Stimulated activated effector memory CD8-positive, alpha-beta T cell treated with anti-CD3 and anti-CD28 coated beads, Interleukin-12 subunit alpha, Interleukin-12 subunit beta, amount 100 ng/mL, for 72 hours (primary cell): Measurements from ENCODE around the gene FAM216A.
"Not testable (repeated sequence)": the region's sequence is repeated elsewhere in the genome, so short reads cannot be mapped to it uniquely, and the experiment has no call there.

Source experiments
- ATAC-seq: fragments of 150-1000 bp; cut with Tn5 transposase; 2 replicates; pipeline ENCODE4 v1.10.0; 2021
- DNase-seq, 2 donors: peaks; one replicate each; pipeline ENCODE4 v3.0.0; 2021 to 2022; ENCODE audit warnings: low spot score in 2 of 2
- H3K27ac Mint-ChIP-seq: one replicate; pipeline ENCODE4 v1.8.0; 2022; ENCODE audit warnings: mild to moderate bottlenecking, mixed read lengths
- H3K36me3 Mint-ChIP-seq: one replicate; pipeline ENCODE4 v1.8.0; 2022; ENCODE audit warnings: mild to moderate bottlenecking, mixed read lengths
- H3K4me1 Mint-ChIP-seq: one replicate; pipeline ENCODE4 v1.8.0; 2022; ENCODE audit warnings: mixed read lengths
- H3K4me3 Mint-ChIP-seq: one replicate; pipeline ENCODE4 v1.8.0; 2022; ENCODE audit warnings: mild to moderate bottlenecking, mixed read lengths
- H3K9me3 Mint-ChIP-seq: one replicate; pipeline ENCODE4 v1.8.0; 2022; ENCODE audit warnings: mixed read lengths

FAM216A gene

GRCh38 chr12:110468214-110469048, at the start of gene FAM216A, which contains the start of gene GPN3:
TSS of gene FAM216A (plus strand) at chr12:110468845. CDS start at chr12:110468876, 31 bp downstream.
TSS of gene GPN3 (minus strand) at chr12:110468257. CDS start at chr12:110468203, 54 bp downstream.
- peak within 1 kb of the TSS; percentile 92 for H3K4me3 Mint-ChIP-seq
- H3K36me3 Mint-ChIP-seq, result peaks cover 73% of the 10 kb centered on the region
- ATAC-seq, result peak; percentile 89

DNA sequence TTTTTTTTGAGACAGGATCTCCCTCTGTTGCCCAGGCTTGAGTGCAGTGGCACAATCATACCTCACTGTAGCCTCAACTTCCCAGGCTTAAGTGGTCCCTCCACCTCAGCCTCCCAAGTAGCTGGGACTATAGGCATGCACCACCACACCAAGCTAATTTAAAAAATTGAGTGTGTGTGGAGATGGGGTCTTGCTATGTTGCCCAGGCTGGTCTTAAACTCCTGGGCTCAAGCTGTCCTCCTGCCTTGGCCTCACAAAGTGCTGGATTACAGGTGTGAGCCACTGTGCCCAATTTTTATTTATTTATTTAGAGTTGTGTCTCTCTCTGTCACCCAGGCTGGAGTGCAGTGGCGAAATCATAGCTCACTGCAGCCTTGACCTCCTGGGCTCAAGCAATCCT, 48.0 kb upstream of the FAM216A start:
- not testable (repeated sequence) for ATAC-seq, H3K4me3 Mint-ChIP-seq, H3K36me3 Mint-ChIP-seq, H3K27ac Mint-ChIP-seq, DNase-seq, H3K9me3 Mint-ChIP-seq, H3K4me1 Mint-ChIP-seq

More at GRCh38 chr12:110468214-110469048, at the start of gene FAM216A, which contains the start of gene GPN3:
- DNase-seq, result peak; percentile 87 to 99
- Mint-ChIP-seq H3K4me1 (peaks cover 32% of the 10 kb centered on the region), H3K27ac (peak within 1 kb of the TSS; percentile 95), H3K9me3 (no peaks in the 10 kb centered on the region)

GRCh38 chr12:110421159-110421661, 47.4 kb upstream of the FAM216A start:
- Mint-ChIP-seq H3K4me3 (no peak overlapping the region), H3K4me1 (no peaks in the 10 kb centered on the region), H3K9me3 (no peaks in the 10 kb centered on the region), H3K27ac (no peak overlapping the region), H3K36me3 (no peaks in the 10 kb centered on the region)
- DNase-seq (no peak), ATAC-seq (no peak)

DNA sequence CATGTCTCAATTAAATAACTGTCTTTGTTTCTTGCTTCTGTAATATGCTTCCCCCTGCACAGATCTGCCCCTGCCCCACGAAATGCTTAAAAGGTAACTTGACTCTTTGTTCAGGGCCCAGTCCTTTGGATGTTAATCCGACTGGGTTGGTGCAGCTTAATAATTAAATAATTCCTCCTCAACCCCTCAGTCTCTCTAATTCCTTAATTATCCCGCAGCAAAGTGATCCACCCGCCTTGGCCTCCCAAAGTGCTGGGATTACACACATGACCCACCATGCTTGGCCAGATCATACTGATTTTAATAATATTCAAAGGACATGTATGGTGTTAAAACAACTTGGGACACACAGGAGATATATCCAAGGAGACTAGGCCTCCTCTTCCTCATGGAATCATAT, 46.9 kb upstream of the FAM216A start:
- no peak overlapping the region for H3K27ac Mint-ChIP-seq
- H3K9me3 Mint-ChIP-seq, result no peaks in the 10 kb centered on the region
- DNase-seq (no peak), ATAC-seq (no peak)
- H3K4me1 Mint-ChIP-seq, result no peaks in the 10 kb centered on the region
- no peaks in the 10 kb centered on the region for H3K36me3 Mint-ChIP-seq
- no peak overlapping the region for H3K4me3 Mint-ChIP-seq

DNA sequence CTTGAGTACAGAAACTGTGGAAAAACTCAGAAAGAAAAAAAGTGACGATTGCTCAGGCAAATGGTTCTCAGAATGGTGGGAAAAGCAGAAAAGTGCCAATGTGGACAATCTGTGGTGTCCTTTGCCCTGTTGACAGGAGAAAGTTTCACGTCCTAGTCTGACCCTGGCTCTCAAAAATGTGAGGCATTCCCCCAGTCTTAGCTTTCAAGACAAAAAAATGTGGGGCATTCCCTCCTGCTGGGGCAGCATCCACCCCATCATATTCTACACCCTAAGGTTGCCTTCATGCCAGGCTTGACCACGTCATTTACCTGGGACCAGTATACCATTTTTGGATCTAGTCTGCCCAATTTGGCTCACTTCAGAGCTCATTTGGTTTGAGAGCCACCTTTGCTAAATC, 44.4 kb upstream of the FAM216A start:
- Mint-ChIP-seq H3K4me3 (no peak overlapping the region), H3K36me3 (no peaks in the 10 kb centered on the region), H3K4me1 (no peaks in the 10 kb centered on the region), H3K9me3 (no peaks in the 10 kb centered on the region), H3K27ac (no peak overlapping the region)
- DNase-seq, result no peak
- no peak for ATAC-seq

DNA sequence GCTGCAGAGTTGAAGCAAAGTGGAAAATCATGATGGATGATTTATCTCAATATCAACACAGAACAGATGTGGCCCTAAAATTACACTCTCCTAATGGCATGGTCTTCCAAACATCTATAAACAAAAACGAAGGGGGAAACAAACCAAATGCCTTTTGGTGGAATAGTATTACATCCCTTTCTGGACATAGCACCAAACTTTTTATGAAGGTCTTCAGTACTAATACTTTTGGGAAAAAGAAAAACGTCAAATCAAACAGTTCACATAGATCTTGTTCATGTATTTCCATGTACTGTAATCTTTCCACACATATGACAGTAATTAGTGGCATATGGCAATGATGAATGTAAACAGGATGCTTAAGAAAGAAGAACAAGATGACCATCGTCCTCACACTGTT, 42.2 kb upstream of the FAM216A start:
- ATAC-seq (no peak), DNase-seq (no peak)
- Mint-ChIP-seq H3K4me1 (no peaks in the 10 kb centered on the region), H3K27ac (no peak overlapping the region), H3K36me3 (peaks cover 3% of the 10 kb centered on the region), H3K9me3 (no peaks in the 10 kb centered on the region), H3K4me3 (no peak overlapping the region)

DNA sequence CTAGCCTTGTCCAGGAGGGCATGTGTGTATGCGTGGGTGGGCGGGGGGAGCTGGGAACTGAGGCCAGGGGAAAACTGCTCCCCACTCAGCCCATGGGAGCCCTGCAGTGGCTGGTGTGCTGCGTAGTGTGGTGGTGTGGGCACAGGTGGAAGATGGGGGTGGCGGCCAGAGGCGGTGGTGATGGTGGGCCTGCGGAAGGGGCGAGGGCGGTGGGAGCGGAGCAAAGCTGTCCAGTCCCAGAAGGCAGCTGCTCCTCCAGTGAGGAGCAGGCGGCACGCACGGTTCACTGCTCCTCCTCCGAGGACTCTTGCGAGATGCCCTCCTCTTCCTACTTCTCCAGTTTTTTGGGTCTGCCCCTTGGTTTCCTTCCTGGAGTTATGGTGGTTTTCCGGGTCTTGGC, 39.0 kb upstream of the FAM216A start:
- H3K36me3 Mint-ChIP-seq, result peaks cover 29% of the 10 kb centered on the region
- not testable (repeated sequence) for H3K4me3 Mint-ChIP-seq, H3K9me3 Mint-ChIP-seq, H3K4me1 Mint-ChIP-seq, ATAC-seq, H3K27ac Mint-ChIP-seq, DNase-seq

GRCh38 chr12:110431957-110432587, 36.6 kb upstream of the FAM216A start:
- Mint-ChIP-seq H3K9me3 (no peaks in the 10 kb centered on the region), H3K27ac (peak overlapping the region; percentile 99), H3K36me3 (peaks cover 53% of the 10 kb centered on the region), H3K4me1 (no peaks in the 10 kb centered on the region), H3K4me3 (peak overlapping the region; percentile 99)
- DNase-seq (peak in 1 of 2 donors; percentile 54), ATAC-seq (peak; percentile 78)

GRCh38 chr12:110436231-110436630, 32.4 kb upstream of the FAM216A start:
- Mint-ChIP-seq H3K36me3 (peaks cover 93% of the 10 kb centered on the region), H3K4me1 (no peaks in the 10 kb centered on the region), H3K9me3 (no peaks in the 10 kb centered on the region), H3K27ac (no peak overlapping the region), H3K4me3 (no peak overlapping the region)
- DNase-seq (no peak), ATAC-seq (no peak)

GRCh38 chr12:110444455-110444854, 24.2 kb upstream of the FAM216A start:
- Mint-ChIP-seq H3K4me1 (peaks cover 35% of the 10 kb centered on the region), H3K9me3 (no peaks in the 10 kb centered on the region), H3K4me3 (no peak overlapping the region), H3K27ac (no peak overlapping the region), H3K36me3 (peaks cover 100% of the 10 kb centered on the region)
- no peak for DNase-seq
- ATAC-seq, result no peak

DNA sequence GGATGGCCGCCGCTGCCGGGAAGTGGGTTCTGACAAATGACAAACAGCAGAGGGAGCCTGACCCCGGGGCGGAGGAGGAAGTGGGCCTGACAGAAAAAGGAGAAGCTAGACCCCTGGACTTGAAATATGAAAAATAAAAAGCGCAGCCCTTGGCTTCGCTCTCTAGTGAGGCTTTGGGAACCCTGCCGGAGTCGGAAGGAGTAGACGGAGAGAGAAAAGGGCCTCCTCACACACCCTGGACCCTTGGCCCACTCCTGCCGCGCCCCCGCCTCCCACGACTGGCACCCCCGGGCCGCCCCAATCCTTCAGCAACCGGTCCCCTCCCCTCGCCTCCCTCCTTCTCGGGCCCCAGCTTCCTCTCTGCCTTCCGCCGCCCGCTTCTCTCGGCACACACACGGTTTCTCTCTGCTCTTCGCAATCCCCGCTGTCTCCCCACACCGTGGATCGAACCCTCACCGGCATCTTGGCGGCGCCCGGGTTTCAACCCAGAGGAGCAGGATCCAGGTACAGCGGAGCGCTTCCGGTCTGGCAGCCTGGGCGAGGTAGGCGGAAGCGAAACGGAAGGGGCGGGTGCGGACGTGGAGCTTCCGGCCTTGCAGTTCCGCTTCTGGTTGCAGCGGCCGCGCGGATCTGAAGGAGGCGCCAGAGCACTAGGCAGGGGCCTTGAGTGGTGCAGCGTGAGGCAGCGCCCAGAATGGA, 18.7 kb upstream of the FAM216A start, which contains the start of gene ARPC3:
TSS of gene ARPC3 (minus strand) at position 539 of the 699 bp plus-strand sequence. CDS start at position 462, 77 bp downstream.
- peaks cover 47% of the 10 kb centered on the region for H3K4me1 Mint-ChIP-seq
- H3K27ac Mint-ChIP-seq, result peak within 1 kb of the TSS; percentile 100
- peak; percentile 99 for ATAC-seq
- peaks cover 82% of the 10 kb centered on the region for H3K36me3 Mint-ChIP-seq
- peak; percentile 81 to 95 for DNase-seq
- H3K9me3 Mint-ChIP-seq, result no peaks in the 10 kb centered on the region
- peak within 1 kb of the TSS; percentile 100 for H3K4me3 Mint-ChIP-seq

DNA sequence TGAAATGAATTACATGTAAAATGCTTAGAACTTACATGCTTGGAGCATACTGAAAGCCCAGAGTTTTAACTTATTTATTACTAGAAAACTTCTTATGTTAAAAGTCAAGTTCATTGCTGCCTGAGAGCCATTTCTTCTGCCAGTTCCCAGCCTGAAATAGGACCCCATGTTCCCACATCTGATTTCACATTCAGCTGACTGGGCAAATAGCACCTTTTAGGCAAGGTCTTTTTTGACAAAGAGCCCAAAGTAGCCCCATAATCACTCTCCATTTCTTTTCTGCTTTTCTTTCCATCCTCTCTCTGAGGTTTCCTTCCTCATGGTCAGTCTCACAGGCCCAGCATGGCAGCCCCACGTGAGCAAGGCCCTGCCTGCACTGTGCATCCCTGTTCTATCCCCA, 17.4 kb upstream of the FAM216A start:
- no peak for DNase-seq
- Mint-ChIP-seq H3K36me3 (peaks cover 82% of the 10 kb centered on the region), H3K4me1 (peaks cover 41% of the 10 kb centered on the region), H3K4me3 (peak overlapping the region; percentile 100), H3K9me3 (no peaks in the 10 kb centered on the region), H3K27ac (peak overlapping the region; percentile 100)
- no peak for ATAC-seq

DNA sequence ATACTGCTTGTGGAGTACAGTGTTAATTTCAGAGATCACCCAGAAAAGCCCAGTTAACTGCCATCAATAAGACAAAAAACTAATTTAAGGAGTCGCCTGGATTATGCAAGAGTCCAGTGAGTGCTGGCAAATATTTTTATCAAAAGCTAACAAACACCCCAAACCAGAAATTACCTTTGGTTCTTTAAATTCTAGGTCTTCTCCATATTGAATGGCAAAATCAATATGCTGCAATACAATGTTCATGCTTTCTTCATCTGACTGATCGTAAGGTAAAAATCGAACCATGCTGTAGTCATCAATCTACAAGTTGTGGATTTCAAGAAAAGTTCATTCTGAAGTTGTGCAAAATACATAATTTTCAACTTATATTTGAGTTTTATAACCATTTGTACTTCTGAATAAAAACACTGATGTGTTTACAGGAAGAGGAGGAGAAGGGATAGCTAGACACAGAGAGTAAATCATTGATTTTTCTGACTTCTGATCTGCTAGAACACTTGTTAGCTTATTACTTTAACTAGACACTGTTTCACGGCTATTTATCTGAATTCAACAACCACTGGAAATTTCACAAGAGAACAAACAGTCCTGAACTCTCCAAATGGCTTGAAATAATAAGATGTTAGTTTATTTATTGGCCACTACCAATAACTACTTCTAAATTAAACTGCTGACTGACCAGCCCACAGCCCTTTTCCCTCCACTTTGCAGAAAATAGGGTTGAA, 14.9 kb upstream of the FAM216A start:
- Mint-ChIP-seq H3K36me3 (peaks cover 82% of the 10 kb centered on the region), H3K4me1 (peaks cover 23% of the 10 kb centered on the region), H3K4me3 (no peak overlapping the region), H3K27ac (no peak overlapping the region), H3K9me3 (no peaks in the 10 kb centered on the region)
- no peak for DNase-seq
- ATAC-seq, result no peak

DNA sequence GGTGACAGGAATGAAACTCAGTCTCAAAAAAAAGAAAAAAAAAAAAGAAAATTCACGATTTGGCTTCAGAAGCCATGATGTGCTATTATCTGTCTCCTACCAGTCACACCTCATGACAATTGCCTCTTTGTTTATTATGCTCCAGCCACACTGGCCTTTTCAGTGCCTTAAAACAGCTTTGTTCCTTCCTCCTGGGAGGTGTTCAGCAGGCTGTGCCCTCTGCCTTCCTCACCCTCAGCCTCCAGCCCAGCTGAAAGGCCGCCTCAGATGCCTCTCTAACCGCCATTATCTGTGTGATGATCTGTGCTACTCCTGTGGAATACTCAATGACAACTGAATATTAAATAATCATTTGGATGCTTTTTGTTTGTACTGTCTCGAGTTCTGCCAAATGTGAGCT, 9.9 kb upstream of the FAM216A start:
- H3K9me3 Mint-ChIP-seq, result no peaks in the 10 kb centered on the region
- no peak overlapping the region for H3K4me3 Mint-ChIP-seq
- H3K4me1 Mint-ChIP-seq, result peaks cover 7% of the 10 kb centered on the region
- DNase-seq (no peak), ATAC-seq (no peak)
- peak overlapping the region; percentile 4 for H3K27ac Mint-ChIP-seq
- peaks cover 91% of the 10 kb centered on the region for H3K36me3 Mint-ChIP-seq
